GM19023 (cell line): ENCODE results near the gene ESYT2.
A peak's percentile ranks its signal among the peaks of the same experiment; 100 is the strongest.
"Not testable (repeated sequence)": the region's sequence is repeated elsewhere in the genome, so short reads cannot be mapped to it uniquely, and the experiment has no call there.

ENCODE experiments used
- ATAC-seq: cut with Tn5 transposase; IDR thresholded peaks from one replicate; pipeline ENCODE4 v1.9.1; 2021; ENCODE audit warnings: mild to moderate bottlenecking, moderate library complexity; ENCODE audit not compliant: unreplicated experiment

Gene ESYT2

DNA sequence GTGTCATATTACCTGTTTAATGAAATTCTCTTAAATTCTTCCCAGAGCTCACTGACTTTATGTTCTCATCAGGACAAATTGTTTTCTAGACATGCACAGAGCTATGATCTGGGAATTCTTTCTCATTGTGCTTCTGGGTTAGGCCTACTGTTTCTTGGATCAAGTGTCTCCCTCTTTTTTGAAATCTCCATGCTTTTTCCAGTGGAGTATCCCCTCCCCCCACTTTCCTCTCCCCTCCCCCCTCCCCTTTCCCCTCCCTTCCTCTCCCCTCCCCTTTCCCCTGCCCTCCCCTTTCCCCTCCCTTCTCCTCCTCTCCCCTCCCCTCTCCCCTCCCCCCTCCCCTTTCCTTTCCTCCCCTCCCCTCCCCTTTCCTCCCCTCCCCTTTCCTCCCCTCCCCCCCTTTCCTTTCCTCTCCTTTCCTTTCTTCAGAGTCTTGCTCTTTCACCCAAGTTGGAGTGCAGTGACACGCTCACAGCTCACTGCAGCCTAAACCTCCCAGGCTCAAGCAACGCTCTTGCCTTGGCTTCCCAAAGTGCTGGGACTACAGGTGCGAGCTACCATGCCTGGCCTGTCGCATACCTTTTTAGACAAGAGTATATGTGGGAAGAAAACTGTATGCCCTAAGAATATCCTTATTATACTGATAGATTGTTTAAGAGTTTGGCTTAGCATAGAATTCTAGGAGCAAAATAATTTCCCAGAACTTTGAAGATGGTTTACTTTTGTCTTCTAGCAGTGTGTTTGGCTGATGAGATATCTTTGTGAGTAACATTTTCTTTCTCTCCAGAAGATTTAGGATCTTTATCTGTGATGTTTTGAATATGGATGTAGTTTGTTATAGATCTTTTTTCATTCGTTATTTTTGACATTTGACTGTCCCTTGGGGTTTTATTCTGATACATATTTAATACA, 29.5 kb upstream of the ESYT2 start:
- no peak for ATAC-seq

DNA sequence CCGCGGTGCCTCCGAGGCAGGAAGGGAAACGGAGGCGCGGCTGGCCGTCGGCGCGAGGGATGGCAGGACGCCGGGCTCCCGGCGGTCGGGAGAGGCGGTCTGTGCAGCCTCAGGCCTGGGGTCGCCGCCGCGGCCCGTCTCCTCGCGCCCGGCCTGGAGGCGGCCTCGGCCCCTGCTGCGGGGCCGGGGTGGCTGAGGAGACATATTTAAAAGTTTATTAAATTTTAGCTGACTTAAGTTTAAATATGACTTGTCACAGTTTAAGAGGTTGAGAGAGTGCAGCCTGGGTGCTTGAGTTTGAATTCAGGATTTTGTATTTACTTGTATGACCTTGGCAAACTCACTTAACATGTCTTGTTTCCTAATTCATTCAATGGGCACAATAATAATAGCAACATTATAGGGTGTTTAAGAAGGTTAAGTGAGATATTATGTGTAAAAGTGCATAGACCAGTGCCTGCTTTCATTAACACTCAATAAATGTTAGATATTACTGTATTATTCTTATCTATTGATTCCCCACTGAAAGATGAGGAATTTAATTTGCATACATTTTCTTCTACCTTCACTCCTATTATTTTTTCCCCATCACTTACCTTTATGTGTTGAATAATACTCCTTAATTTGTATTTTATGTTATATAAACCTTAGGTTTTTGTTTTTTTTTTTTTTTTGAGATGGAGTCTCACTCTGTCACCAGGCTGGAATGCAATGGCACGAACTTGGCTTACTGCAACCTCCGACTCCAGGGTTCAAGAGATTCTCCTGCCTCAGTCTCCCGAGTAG, 27.8 kb upstream of the ESYT2 start:
- peak; percentile 34 for ATAC-seq

DNA sequence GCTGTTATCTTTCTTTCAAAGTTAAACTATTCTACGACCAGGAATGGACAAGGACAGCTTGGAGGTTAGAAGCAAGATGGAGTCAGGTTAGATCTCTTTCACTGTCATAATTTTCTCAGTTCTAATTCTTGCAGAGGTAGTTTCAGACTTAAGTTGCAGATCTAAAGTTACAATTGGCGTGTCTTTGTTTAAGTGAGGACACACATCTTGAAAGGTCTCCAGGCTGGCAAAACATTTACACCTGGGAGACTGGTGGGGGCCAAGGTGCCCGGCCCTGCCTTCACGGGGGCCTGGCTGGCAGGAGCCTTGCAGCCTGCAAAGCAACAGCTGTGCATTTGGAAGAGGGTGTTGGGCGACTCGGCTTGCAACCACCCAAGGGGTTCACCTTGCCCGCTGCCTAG, 25.4 kb upstream of the ESYT2 start:
- no peak for ATAC-seq

DNA sequence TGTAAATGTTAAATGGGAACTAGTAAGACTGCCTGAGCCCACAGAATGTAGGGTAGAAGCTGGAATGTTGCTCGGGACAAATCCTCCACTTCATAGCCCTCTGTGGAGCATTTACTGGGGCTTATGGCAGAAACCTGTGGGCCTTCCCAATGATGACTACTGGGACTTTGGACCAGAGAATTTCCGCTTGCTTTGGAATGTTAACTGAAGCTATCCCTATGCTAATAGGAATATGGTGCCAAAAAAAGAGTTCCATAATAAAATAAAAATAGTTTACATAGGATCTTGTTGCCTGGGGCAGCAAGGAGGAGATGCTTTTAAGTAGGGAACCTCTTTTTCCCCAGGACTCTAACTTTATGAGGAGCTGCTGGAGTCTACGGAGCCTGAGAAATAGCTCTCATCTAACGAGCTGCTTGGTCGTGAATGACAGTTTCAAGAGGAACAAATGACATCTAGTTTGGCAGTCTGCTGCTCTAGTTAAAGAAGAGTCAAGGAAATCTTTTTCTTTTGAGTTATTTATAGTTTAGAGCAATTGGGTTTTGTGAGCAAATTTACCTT, 21.3 kb upstream of the ESYT2 start:
- ATAC-seq, result no peak

GRCh38 chr7:158849768-158850544, 20.6 kb upstream of the ESYT2 start:
- ATAC-seq, result no peak

DNA sequence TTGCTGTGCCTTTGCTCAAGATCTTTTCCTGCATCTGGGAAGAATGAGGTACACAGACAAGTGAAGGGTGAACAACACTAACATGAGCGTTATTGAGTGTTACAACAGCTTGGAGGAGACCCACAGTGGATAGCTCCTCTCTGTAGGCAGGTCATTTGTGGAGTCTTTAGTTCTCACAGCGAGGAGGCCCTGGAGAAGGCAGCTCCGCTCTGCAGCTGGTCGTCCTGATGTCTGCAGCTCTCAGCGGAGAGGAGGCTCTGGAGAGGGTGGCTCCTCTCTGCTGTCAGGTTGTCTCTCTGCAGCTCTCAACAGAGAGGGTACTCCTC, 20.1 kb upstream of the ESYT2 start:
- no peak for ATAC-seq

DNA sequence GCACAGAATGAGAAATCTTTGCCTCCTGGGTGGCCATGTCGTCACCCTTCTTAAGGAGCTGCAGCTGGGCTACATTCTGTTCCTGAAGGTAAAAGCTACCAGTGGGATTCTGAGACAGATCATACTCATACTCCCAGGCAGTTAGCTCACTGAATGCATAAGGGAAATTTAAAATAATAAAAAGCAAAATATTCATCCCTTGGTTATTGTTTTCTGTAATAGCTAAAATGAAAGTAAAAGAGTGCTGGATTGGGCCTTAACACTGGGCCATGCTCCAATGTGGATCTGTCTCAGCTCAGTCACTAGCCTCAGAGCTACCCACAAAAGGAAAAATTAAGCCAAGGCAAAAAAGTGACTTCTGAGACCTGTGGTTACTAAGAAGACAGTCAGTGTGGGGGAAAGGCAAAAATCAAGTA, 18.1 kb upstream of the ESYT2 start:
- no peak for ATAC-seq

- no peak for ATAC-seq
These were observed 17.0 kb upstream of the ESYT2 start for GRCh38 chr7:158846304-158846703.

GRCh38 chr7:158843771-158844170, 14.5 kb upstream of the ESYT2 start:
- ATAC-seq, result no peak

GRCh38 chr7:158842486-158842885, 13.2 kb upstream of the ESYT2 start:
- no peak for ATAC-seq

GRCh38 chr7:158840604-158841003, 11.3 kb upstream of the ESYT2 start:
- ATAC-seq, result no peak

GRCh38 chr7:158839177-158839576, 9.9 kb upstream of the ESYT2 start:
- not testable (repeated sequence) for ATAC-seq

DNA sequence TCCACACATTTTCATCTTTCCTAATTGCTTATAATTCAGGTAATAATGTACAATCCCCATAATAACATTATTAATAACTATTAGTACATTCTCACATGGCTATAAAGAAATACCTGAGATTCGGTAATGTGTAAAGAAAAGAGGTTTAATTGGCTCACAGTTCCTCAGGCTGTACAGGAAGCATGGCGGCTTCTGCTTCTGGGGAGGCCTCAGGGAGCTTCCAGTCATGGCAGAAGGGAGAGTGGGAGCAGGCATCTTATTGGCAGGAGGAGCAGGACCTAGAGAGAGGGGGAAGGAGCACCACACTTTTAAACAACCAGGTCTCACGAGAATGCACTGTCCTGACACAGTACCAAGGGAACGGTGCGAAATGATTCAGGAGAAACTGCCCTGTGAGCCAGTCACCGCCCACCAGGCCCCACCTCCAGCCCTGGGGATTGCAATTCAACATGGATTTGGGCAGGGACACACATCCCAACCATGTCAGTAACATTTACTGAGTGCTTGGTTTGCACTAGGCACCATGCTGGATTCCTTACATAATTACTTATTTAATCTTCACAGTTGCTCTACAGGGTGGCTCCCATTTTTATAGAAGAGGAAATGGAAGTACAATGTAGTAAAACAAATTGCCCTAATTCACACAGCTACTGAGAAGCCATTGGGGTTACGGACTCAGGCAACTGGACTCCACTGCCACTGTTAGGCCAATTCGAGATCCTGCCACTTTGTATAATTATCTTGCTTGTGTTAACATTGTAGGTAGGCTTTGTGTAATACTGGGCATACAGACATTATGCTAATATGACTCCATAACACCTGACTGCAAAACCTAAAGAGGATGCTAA, 8.7 kb upstream of the ESYT2 start:
- ATAC-seq, result no peak

- no peak for ATAC-seq
These were observed 7.4 kb upstream of the ESYT2 start for GRCh38 chr7:158836692-158837091.

DNA sequence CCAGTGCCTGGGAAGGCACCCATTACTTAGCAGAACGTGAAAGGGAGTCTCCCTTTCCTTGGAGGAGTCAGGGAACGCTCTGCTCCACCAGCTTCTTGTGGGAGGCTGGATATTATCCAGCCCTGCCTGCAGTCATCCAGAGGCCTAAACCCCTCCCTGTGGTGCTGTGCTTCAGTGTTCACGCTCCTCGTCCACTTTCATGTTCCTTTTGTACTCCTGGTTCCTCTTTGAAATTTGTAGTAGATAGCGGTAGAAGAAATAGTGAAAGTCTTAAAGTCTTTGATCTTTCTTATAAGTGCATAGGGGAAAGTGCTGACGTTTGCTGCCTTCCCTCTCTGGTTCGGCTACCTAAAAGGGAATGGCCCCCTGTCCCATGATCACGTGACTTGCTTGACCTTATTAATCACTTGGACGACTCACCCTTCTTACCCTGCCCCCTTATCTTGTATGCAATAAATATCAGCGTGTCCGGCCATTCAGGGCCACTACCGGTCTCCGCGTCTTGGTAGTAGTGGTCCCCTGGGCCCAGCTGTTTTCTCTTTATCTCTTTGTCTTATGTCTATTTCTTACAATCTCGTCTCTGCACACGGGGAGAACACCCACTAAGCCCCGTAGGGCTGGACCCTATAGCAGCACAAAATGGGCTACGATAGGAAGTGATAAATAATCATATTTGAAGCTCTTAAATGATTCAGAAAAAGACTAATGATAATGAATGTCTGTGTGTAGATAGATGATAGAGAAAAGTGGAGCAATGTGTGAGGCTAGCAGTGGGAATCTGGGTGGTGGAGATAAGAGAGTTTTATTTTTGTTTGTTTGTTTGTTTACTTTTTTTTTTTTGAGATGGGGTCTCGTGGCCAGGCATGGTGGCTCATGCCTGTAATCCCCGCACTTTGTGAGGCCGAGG, 5.8 kb upstream of the ESYT2 start:
- ATAC-seq, result no peak

DNA sequence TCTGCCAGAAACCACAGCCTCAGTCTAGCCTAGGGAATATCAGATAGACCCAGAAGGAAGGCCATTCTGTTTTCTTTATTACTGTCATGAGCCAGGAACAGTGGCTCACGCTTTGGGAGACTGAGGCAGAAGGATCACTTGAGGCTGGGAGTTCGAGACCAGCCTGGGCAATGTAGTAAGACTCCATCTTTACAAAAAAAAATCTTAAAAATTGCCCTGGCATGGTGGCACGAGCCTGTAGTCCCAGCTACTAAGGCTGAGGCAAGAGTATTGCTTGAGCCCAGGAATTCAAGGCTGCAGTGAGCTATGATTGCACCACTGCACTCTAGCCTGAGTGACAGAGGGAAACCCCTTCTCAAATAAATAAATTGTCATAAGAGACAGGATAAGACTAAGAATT, 3.7 kb upstream of the ESYT2 start:
- ATAC-seq, result no peak

DNA sequence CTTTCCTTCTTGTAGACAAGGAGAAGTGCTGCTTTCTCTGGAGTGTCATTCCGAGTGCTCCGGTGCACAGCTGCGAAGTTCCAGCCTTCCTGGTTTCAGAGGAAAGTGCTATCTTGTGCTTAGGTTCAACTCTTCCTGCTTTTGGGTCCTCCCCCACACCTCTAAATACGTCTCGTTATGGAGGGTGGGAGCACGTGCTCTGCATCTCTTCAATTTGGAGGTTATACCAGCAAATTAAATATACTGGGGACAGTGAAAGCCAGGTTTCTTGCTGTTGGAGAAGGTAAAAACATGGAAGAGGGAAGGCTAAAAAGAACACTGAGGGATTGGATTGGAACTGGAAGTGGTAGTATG, 2.4 kb upstream of the ESYT2 start:
- ATAC-seq, result no peak

DNA sequence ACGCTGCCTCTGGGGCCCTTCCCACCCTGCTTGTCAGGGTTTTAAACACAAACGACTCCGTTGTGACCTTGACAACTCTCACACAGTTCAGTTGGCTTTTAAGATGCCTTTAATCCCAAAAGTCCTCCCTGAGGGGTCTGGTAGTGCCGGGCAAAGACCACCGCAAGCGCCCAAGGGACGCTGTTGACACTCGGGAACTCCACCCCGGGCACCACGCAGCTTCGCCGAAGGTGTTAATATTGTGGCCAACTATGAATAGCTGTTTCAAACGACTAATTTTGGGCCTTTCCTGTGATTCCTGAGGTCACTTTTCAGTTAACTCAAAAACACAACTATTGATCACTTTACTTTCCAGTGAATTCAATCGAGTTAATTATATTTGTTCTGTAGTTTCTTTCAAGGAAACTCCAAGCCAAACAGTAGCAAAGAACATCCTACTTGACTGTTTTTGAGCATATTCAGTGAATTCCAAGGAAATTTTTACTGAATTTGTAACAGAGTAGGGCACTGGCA, 958 bp upstream of the ESYT2 start:
- ATAC-seq, result no peak

- ATAC-seq, result peak; percentile 49
These were observed 328 bp downstream of the ESYT2 start for GRCh38 chr7:158829021-158829341.
